Measurements from ENCODE around the gene GSTT4. TPM values are rescaled to one million over a fixed set of nuclear protein-coding genes. Genes with fewer than 3 reads are reported as not detected.
"Not testable (repeated sequence)": the region's sequence is repeated elsewhere in the genome, so short reads cannot be mapped to it uniquely, and the experiment has no call there.

The GSTT4 gene
- polyA plus RNA-seq, 3 donors = not detected

- not testable (repeated sequence) for DNase-seq (ENCODE audit: low read depth in 3 of 3, low spot score in 2 of 3)
Observed at GRCh38 chr22:23993080-23993479, 12.2 kb downstream of the GSTT4 start.

GRCh38 chr22:23989583-23990244 lies 15.5 kb downstream of the GSTT4 start:
- DNase-seq (ENCODE audit: low read depth in 3 of 3, low spot score in 2 of 3) = not testable (repeated sequence)

- not testable (repeated sequence) for DNase-seq (ENCODE audit: low read depth in 3 of 3, low spot score in 2 of 3)
Observed at GRCh38 chr22:23986538-23987178, 18.6 kb downstream of the GSTT4 start.

- not testable (repeated sequence) for DNase-seq (ENCODE audit: low read depth in 3 of 3, low spot score in 2 of 3)
Observed at GRCh38 chr22:23986089-23986488, 19.2 kb downstream of the GSTT4 start.

- DNase-seq (ENCODE audit: low read depth in 3 of 3, low spot score in 2 of 3) = peak in 2 of 3 donors; percentile 9 to 47
Observed at GRCh38 chr22:23984430-23984829, 20.8 kb downstream of the GSTT4 start.

GRCh38 chr22:23980567-23980966 lies 24.7 kb downstream of the GSTT4 start:
- not testable (repeated sequence) for DNase-seq (ENCODE audit: low read depth in 3 of 3, low spot score in 2 of 3)

GRCh38 chr22:23979557-23980240 lies 25.6 kb downstream of the GSTT4 start, which contains the start of gene GSTT2:
GSTT2 (plus strand) TSS chr22:23980134.
- not testable (repeated sequence) for DNase-seq (ENCODE audit: low read depth in 3 of 3, low spot score in 2 of 3)

GRCh38 chr22:23977304-23977703 lies 27.9 kb downstream of the GSTT4 start:
- not testable (repeated sequence) for DNase-seq (ENCODE audit: low read depth in 3 of 3, low spot score in 2 of 3)

GRCh38 chr22:23974836-23975352 lies 30.4 kb downstream of the GSTT4 start:
- DNase-seq (ENCODE audit: low read depth in 3 of 3, low spot score in 2 of 3) = not testable (repeated sequence)

GRCh38 chr22:23974345-23974744 lies 30.9 kb downstream of the GSTT4 start, which contains the start of gene DDT:
DDT (minus strand) TSS chr22:23974441; CDS start chr22:23974414, 27 bp downstream.
- DNase-seq (ENCODE audit: low read depth in 3 of 3, low spot score in 2 of 3) = not testable (repeated sequence)

GRCh38 chr22:23971927-23972326 lies 33.3 kb downstream of the GSTT4 start:
- DNase-seq (ENCODE audit: low read depth in 3 of 3, low spot score in 2 of 3) = not testable (repeated sequence)

GRCh38 chr22:23970816-23971486 lies 34.3 kb downstream of the GSTT4 start:
- no peak for DNase-seq (ENCODE audit: low read depth in 3 of 3, low spot score in 2 of 3)

- no peak for DNase-seq (ENCODE audit: low read depth in 3 of 3, low spot score in 2 of 3)
Observed at GRCh38 chr22:23970201-23970641, 35.0 kb downstream of the GSTT4 start.

- no peak for DNase-seq (ENCODE audit: low read depth in 3 of 3, low spot score in 2 of 3)
Observed at GRCh38 chr22:23969071-23969470, 36.2 kb downstream of the GSTT4 start.

GRCh38 chr22:23966568-23966967 lies 38.7 kb downstream of the GSTT4 start, which contains the start of gene DDTL:
DDTL (plus strand) TSS chr22:23966888; CDS start chr22:23966915, 27 bp downstream.
- DNase-seq (ENCODE audit: low read depth in 3 of 3, low spot score in 2 of 3) = not testable (repeated sequence)

- not testable (repeated sequence) for DNase-seq (ENCODE audit: low read depth in 3 of 3, low spot score in 2 of 3)
Observed at GRCh38 chr22:23966094-23966493, 39.2 kb downstream of the GSTT4 start.

GRCh38 chr22:23961084-23961771 lies 44.0 kb downstream of the GSTT4 start, which contains the start of gene GSTT2B:
GSTT2B (minus strand) TSS chr22:23961195; CDS start chr22:23961131, 64 bp downstream.
- DNase-seq (ENCODE audit: low read depth in 3 of 3, low spot score in 2 of 3) = not testable (repeated sequence)

GRCh38 chr22:23956301-23956900 lies 48.9 kb downstream of the GSTT4 start:
- DNase-seq (ENCODE audit: low read depth in 3 of 3, low spot score in 2 of 3) = peak; percentile 33 to 52 (median 48)

- DNase-seq (ENCODE audit: low read depth in 3 of 3, low spot score in 2 of 3) = not testable (repeated sequence)
Observed at GRCh38 chr22:23955886-23956285, 49.4 kb downstream of the GSTT4 start.
